Panc1 (cell line): Measurements from ENCODE around the gene OR2M2.

Source experiments
- TCF7L2 ChIP-seq: IDR thresholded peaks from 2 replicates; pipeline ENCODE4 v1.6.1; 2011; ENCODE audit warnings: mild to moderate bottlenecking, low read depth, low read length, inconsistent platforms
- TF ChIP-seq, protein P1 (sequence below): fragments of 450-650 bp; IDR thresholded peaks from 2 replicates; pipeline ENCODE4 v1.5.1; 2017; ENCODE audit warnings: mild to moderate bottlenecking
- TF ChIP-seq, protein P2 (sequence below), 2 experiments: IDR thresholded peaks; 2 replicates each; pipeline ENCODE4 v1.6.1; 2011 to 2012; ENCODE audit warnings: low read depth in 2 of 2, control low read depth in 1 of 2, low read length in 1 of 2, mild to moderate bottlenecking in 1 of 2, moderate library complexity in 1 of 2; ENCODE audit not compliant: insufficient read depth in 1 of 2

DNA sequence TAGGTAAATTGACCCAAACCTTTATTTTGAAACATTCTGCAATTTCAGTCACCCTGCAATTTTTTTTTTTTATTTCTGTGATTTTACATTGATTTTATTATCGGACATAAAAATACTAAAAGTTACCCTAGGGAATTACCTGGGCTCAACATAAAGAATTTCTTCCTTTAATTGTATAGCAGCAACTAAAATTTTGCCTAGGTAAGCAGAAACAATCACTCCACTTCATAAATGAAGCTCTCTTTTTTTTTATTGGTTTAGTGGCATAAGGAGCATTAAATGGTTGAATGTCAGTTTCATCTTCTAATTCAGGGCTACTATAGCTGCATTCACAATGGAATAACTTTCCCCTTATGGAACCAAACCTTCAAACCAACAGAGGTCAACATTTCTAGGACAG lies 41.3 kb downstream of the OR2M2 start:
- TF ChIP-seq, protein P1, sequence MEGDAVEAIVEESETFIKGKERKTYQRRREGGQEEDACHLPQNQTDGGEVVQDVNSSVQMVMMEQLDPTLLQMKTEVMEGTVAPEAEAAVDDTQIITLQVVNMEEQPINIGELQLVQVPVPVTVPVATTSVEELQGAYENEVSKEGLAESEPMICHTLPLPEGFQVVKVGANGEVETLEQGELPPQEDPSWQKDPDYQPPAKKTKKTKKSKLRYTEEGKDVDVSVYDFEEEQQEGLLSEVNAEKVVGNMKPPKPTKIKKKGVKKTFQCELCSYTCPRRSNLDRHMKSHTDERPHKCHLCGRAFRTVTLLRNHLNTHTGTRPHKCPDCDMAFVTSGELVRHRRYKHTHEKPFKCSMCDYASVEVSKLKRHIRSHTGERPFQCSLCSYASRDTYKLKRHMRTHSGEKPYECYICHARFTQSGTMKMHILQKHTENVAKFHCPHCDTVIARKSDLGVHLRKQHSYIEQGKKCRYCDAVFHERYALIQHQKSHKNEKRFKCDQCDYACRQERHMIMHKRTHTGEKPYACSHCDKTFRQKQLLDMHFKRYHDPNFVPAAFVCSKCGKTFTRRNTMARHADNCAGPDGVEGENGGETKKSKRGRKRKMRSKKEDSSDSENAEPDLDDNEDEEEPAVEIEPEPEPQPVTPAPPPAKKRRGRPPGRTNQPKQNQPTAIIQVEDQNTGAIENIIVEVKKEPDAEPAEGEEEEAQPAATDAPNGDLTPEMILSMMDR: no peak
- TF ChIP-seq, protein P2, sequence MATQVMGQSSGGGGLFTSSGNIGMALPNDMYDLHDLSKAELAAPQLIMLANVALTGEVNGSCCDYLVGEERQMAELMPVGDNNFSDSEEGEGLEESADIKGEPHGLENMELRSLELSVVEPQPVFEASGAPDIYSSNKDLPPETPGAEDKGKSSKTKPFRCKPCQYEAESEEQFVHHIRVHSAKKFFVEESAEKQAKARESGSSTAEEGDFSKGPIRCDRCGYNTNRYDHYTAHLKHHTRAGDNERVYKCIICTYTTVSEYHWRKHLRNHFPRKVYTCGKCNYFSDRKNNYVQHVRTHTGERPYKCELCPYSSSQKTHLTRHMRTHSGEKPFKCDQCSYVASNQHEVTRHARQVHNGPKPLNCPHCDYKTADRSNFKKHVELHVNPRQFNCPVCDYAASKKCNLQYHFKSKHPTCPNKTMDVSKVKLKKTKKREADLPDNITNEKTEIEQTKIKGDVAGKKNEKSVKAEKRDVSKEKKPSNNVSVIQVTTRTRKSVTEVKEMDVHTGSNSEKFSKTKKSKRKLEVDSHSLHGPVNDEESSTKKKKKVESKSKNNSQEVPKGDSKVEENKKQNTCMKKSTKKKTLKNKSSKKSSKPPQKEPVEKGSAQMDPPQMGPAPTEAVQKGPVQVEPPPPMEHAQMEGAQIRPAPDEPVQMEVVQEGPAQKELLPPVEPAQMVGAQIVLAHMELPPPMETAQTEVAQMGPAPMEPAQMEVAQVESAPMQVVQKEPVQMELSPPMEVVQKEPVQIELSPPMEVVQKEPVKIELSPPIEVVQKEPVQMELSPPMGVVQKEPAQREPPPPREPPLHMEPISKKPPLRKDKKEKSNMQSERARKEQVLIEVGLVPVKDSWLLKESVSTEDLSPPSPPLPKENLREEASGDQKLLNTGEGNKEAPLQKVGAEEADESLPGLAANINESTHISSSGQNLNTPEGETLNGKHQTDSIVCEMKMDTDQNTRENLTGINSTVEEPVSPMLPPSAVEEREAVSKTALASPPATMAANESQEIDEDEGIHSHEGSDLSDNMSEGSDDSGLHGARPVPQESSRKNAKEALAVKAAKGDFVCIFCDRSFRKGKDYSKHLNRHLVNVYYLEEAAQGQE (IDR thresholded peaks at IDR 0.05; ENCODE audit: insufficient read depth in 1 of 2, low read depth in 2 of 2, low read length in 1 of 2): no peak
- no peak for TF ChIP-seq TCF7L2
